Daoy (cell line): Measurements from ENCODE around the gene MYO5B. TPM values are rescaled to one million over a fixed set of nuclear protein-coding genes. Genes with fewer than 3 reads are reported as not detected.
"Not testable (repeated sequence)": the region's sequence is repeated elsewhere in the genome, so short reads cannot be mapped to it uniquely, and the experiment has no call there.

Source experiments
- DNase-seq: peaks from one replicate; pipeline ENCODE4 v3.0.0-alpha.2; 2015; ENCODE audit warnings: low read depth
- total RNA-seq: library from RNA; depleted of rRNA; stranded (reverse); fragments of >200 nt; shearing (Covaris generic); gene quantifications from 2 replicates; pipeline ENCODE4 v1.2.3, GENCODE V29; 2014

The MYO5B gene
- total RNA-seq, 1 experiment from 2014 or later, result 3.1 TPM

DNA sequence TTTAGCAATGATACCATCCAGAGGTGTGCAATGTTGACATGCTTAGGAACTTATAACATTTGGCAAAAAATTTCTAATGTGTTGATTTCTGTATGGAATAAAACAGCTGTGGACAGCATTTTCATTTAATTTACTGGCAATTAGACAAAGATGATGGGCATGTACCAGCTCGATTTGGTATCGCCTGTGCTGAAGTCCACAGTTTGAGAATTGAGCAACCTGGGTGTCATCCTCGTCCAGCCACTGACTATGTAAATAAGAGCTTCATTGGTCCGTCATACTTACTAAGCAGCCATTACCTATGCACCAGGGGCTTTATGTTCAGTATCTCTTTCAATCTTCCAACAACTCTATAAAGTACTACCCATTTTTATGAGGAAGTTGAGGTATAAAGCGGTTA, 357.1 kb downstream of the MYO5B start:
- no peak for DNase-seq

DNA sequence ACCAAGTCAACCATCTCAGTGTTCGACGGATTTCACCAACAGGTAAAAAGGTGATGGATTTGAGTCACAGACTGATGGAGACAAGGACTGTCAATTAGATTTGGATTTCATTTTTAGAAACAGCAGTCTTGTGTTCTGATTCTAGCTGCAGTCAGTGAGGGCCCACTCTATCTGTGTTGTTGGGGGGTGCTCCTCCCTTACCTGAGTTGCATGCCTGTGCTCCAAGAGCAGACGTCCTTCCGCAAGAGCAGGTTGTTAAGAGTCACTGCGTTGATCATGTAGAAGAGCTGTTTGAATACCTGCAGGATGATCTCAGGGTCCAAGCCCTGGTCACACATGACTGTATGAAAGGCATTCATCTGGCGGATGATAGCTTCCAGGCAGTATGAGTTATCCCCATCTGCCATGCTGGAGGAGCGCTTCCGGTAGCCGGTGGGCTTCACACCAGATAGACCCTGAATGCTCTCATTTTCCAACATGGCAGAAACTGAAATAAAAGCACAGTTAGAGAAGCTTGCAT, 357.6 kb downstream of the MYO5B start:
- DNase-seq, result not testable (repeated sequence)

DNA sequence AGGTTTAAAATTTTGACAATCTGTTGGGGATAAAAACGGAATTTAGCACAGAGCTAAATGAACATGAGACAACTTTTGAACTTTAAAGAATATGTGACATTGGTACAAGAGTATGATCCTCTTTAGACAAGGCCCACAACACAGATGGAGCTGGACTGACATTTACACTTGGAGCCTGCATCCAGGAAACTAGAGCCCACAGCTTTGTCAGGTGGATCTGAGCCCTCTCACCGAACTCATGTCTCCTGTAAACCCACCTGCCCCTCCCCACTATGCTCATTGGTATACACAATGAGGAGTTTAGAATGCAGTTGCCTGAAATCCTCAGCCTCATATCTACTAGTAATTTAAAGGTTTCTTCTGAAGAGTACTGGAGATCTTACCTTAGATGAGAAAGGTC, 359.5 kb downstream of the MYO5B start:
- DNase-seq, result no peak

DNA sequence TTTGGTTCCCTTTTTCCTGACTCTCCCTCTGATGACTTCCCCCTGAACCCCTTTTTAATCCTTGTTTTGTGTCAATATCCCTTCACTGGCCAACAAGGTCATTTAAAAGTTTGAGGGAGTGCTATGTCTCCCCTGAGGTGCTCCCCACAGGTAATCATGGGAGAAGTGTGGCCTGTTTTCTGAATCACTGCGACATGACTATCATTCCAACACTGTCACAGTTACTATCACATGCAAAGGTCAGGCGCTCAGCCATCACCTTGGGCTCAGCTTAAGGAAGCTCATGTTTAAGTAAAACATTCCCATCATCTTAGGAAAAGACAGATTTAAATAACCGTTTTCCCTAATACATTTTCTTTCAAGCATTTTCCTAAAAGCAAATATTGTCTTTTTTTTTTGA, 360.7 kb downstream of the MYO5B start:
- DNase-seq, result no peak

DNA sequence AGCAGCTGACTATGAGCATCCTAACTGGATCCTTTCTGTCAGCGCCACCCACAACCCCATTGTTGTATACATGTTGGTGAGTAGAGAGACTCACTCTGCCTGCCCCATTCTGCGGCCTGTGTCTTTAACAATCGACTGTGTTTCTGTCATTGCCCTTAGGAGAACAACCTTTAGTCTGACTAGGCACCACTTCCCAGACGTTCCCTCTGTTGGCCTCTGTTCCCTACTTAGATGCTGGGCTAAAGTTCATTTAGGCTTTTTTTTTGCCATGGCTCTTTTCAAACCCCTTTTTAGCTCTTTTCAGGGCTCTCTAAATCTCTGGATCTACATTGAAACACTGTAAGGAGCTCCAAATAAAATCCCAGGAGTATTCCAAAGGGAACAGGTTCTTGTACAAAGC, 361.1 kb downstream of the MYO5B start:
- DNase-seq, result no peak

DNA sequence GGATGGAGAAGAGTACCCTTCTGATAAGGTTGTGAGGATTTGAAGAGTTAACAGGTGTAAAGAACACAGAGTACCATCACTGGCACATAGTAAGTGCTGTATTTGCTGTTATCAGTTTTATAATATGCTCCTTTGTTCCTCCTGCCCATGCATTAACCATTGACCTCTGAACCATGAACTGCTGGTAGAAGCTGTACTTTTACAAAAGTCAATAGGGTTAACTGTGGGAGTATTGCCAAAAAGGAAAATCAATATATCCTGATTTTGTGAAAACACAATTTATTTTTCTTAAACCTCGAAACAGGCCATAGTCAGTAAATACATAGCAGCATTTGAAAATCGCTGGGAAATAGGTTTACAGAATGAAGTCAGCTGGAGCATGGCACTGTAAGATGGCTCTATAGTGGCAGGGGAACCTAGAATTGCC, 362.7 kb downstream of the MYO5B start:
- no peak for DNase-seq

DNA sequence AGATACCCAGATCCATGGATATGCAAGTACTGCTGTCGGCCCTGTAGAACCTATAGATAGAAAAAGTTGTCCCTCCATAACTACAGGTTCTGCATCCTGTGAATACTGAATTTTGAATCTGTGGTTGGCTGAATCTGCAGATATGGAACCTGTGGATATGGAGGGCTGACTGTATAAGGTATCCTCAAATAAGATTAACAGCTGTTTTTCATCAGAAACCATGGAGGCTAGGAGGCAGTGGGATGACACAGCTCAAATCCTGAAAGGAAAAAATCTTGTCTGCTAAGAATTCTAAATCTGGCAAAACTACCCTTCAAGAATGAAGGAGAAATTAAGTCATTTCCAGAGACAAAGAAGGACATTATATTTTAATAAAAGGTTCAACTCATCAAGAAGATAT, 367.0 kb downstream of the MYO5B start:
- DNase-seq, result no peak

DNA sequence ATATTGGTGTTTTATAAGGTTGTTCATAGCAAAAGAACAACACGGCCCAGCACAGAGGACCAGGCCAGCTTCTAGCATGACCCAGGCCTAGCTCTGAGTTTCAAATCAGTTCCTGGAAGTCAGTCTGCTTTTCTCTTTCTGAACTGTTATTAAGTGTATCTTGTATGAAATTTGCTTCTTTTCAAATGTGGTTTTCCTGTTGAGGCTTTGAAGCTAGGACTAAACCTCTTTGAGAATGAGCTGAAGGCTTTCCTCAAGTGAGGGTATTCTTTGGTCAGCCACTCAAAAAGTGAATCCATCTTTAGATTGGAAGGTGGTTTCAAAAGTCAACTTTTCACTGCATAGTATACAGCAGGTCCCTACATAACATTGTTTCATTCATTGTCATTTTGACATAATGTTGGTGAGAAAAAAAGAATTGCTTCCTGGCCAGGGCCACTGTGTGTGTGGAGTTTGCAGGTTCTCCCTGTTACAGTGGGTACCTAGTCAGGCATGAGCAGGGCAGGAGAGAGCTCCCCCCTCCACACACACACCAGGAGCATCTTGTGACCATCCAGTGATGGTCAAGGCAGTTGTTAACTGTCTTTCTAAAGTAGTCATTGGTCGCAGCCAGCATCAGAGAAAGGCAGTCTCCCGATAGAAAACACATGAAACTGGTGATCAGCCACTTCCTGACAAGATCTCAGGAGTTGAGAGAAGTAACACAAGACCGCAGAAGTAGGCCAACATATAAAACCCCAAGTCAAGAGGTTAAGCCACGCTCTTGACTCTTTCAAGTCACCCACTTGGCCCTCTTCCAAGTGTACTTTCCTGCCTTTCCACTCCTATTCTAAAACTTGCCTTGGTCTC, 374.9 kb downstream of the MYO5B start:
- no peak for DNase-seq

DNA sequence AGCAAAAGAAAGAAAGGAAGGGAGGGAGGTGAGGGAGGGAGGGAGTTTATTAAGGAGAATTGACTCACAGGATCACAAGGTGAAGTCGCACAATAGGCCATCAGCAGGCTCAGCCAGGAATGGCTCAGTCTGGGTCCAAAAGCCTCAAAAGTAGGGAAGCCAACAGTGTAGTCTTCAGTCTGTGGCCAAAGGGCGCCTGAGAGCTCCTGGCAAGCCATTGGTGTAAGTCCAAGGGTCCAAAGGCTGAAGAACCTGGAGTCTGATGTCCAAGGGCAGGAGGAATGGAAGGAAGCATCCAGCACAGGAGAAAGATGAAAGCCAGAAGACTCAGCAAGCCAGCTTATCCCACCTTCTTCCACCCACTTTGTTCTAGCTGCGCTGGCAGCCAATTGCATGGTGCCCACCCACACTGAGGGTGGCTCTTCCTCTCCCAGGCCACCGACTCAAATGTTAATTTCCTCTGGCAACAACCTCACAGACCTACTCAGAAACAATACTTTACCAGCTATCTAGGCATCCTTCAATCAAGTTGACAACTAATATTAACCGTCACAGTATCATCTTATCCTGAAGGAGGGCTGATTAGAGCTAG, 375.8 kb downstream of the MYO5B start:
- DNase-seq, result no peak

DNA sequence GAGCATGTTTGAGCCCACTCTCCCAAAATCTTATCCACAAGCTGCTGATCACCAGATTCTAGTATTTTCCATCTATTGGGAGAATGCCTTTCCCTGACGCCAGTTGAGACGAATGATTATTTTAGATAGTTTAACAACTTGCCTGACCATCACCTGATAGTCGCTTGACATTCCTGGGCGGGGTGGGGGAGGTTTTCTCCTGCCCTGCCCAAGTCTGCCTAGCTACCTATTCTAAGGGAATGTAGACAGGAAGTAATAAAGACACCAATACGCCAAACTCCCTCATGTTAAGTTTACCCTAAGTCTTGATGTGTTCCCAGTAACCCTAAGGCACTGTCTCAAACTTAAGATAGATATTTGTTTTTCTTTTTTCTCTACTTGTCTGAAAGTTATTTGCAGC, 377.0 kb downstream of the MYO5B start:
- DNase-seq, result no peak

DNA sequence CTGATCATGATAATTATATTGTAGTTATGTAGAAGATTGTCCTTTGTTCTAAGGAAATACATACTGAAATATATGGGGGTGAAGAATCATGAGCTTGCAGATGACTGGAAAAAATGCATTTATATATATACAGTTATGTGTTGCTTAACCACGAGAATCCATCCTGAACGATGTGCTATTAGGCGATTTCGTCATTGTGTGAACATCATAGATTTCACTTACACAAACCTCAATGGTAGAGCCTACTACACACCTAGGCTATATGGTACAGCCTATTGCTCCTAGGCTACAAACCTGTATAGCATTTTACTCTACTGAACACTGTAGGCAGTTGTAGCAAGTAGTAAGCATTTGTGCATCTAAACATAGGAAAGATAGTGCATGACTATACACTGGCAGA, 379.0 kb downstream of the MYO5B start:
- DNase-seq, result no peak

DNA sequence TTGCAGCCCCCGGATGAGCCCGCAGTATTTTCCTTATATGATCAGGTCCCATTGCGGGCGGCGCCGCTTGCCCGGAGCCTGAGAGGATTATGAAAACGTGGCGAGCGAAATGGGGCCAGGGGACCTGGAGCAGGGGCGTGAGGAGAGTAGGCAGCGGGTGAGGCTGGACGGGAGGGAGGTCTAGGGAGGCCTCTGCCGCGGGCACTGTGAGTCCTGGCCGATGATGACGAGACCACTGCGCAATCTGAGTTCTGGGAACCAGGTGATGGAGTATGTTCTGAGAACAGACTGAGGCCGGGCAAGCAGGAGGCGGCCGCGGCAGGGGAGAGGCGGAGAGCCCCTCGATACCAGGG, 380.8 kb downstream of the MYO5B start:
- DNase-seq, result peak; percentile 54

DNA sequence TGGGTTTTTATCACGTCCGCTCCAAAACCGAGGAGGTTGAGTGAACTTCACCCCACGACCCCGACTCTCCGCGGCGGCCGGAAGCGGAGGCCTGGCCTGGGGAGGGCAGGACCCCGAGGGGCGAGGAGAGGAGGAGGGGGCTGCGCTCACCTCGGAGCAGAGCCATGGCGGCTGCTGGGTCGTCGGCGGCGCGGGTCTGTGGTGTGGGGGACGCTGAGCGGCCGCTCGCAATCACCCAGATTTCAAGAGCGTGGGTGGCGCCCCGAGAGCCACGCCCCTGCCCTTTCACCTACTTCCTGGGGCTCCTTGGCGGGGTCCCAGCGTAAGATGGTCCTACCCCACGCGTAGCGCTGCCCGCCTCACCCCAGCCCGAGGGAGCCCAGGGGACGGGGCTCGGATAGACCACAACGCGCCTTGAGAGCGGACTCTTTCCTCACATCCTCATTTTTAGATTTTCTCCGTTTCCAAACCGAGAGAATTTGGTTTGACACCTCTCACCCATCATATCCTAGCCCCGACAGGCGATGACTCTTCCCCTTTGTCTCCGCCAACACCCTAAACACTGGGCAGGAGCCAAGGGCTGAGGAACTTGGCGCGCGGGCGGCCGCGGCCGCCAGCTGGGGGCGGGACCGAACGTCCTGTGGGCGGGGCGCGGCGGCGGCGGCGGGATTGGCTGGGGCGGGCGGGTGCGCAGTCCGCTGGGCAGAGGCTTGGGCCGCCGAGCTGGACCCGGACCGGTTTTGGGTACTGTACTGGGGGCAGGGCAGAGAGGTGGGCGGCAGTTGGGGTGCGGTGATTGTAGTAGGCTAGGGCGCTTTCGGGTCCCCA, 381.4 kb downstream of the MYO5B start, which contains the start of gene ACAA2:
TSS of gene ACAA2 (minus strand) at position 215 of the 828 bp plus-strand sequence. CDS start at position 166, 49 bp downstream.
- peak; percentile 91 for DNase-seq

DNA sequence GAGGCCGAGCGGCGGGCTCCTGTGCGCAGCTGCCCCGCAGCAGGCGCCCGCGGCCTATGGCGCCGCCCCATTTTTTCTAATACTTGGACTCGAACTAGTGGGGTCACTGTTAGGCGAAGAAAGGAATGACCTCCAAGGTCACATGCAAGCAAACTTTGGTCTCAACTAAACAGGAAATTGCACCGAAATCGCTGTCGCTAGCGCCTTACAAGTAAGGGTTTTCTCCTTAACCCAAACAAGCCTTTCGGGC, 382.0 kb downstream of the MYO5B start:
- DNase-seq, result peak; percentile 27

DNA sequence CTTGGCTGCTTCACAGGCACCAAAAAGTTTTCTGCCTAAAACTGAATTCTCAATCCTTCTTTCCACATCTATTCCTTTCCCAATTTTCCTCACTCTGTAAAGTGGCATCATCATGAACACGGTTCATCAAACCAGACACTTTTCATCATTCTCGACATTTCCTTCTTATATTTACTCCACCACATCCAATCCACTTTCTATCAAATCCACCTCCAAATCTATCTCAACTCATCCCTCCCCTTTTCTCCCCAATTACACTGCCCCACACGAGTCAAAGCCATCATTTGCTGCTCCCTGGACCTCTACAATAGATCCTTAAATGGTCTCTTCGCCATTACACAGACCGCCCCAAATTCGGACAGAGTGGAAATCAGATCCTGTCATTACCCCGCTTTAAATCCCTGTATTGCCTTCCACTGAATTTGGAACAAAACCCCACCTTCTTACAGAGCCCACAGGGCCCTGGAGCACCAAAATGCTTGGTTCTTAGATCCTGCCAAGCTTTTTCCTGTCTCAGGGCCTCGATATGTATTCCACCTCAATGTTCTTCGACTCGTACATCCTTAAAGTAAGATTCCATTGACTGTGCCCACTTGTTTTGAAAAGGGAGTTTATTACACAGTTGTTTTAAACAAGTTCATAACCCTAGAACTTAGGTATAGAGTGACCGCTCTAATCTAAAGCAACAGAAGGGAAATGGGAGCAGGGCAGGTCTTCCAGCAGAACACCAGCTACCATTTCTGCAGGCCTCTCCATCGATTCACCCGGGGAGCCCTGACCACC, 382.5 kb downstream of the MYO5B start:
- DNase-seq, result no peak

DNA sequence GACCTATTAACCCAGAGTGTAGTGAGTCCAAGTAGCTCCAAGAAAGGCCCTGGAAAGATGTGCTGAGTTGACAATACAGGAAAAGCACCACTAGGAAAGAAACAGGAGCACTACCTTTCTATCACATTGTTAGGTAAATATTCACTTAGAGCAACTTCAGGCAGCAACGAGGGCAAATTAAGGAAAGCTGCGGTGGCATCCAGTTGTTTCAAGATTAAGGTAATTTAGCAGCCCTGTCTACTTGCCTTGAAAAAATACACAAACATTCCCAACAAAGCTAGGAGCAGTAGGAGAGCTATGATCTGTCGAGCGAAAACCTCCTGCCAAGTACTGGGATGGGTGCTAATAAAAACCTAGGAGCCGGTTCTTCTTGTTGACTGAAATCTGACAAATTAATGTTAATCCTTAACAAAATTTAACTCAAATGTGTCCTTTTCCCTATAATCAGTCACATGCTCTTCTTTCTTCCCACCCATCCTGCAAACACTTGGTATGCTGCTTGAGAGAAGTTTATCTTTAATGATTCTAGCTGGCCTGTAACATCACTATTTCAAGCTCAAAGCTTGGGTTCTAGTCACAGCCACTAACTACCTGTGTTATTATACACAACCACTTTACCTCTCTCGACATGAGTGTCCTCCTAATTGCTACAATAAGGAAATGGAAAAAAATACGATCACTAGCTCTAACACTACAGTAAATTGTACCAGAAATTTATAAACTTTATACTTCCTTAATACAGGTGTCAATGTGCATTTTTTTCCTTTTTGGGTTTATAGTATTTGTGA, 383.6 kb downstream of the MYO5B start:
- no peak for DNase-seq

DNA sequence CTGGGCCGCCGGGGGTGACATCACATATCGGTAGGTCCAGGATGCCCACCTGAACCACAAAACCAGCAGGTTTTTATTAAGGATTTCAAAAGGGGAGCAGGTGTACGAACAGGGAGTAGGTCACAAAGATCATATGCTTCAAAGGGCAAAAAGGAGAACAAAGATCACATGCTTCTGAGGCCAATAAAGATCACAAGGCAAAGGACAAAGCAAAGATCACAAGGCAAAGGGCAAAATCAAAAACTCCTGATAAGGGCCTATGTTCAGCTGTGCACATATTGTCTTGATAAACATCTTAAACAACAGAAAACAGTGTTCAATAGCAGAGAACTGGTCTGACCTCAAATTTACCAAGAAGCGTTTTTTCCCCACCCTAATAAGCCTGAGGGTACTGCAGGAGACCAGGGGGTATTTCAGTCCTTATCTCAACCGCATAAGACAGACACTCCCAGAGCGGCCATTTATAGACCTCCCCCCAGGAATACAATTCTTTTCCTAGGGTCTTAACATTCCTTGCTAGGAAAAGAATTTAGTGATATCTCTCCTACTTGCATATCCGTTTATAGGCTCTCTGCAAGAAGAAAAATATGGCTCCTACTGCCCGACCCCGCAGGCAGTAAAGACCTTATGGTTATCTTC, 386.3 kb downstream of the MYO5B start:
- DNase-seq, result not testable (repeated sequence)

DNA sequence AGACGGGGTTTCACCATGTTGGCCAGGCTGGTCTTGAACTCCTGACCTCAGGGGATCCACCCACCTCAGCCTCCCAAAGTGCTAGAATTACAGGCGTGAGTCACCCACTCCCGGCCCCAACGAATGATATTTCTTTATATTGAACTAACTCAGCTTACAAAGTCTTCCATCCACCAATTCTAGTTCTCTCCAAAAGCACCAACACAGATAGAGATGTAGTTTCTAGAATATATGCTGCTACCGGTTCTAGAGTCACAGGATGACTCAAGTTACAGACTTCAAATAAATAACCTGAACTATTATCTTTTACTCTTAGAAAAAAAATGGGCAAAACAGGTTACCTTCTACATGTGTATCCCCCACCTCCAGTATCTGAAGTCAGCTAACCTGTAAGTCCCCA, 390.9 kb downstream of the MYO5B start:
- DNase-seq, result no peak

DNA sequence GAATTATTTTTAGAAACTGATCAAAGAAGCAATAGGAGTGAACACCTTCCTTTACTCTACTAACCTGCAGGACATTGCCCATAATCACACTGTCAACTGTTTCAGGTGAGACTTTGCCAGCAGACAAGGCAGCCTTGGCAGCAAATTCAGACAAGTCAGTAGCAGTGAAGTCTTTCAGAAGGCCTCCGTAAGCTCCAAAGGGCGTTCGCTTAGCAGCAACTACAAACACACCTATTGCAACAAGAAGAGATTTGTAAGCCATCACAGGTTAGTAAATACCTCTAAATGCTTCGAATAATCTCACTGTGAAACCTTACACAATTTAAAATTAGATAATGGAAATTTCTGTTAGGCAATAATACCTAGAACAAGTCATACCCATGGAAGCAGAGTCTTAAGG, 392.3 kb downstream of the MYO5B start:
- DNase-seq, result no peak

DNA sequence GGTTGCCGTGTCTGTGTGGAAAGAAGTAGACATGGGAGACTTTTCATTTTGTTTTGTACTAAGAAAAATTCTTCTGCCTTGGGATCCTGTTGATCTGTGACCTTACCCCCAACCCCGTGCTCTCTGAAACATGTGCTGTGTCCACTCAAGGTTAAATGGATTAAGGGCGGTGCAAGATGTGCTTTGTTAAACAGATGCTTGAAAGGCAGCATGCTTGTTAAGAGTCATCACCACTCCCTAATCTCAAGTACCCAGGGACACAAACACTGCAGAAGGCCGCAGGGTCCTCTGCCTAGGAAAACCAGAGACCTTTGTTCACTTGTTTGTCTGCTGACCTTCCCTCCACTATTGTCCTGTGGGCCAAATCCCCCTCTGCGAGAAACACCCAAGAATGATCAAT, 394.5 kb downstream of the MYO5B start:
- not testable (repeated sequence) for DNase-seq
